22Rv1 (cell line): ENCODE data around the gene HCN2.

Experiments used
- CTCF ChIP-seq: fragments of 450-650 bp; IDR thresholded peaks from 2 replicates; pipeline ENCODE4 v1.5.1; 2017; ENCODE audit warnings: mild to moderate bottlenecking
- ZFX ChIP-seq: fragments of 450-650 bp; IDR thresholded peaks from 2 replicates; pipeline ENCODE4 v1.6.1; 2017; ENCODE audit warnings: antibody characterized with exemption, borderline replicate concordance

GRCh38 chr19:613732-614567 is 24.3 kb downstream of the HCN2 start:
- no peak for TF ChIP-seq CTCF
- no peak for TF ChIP-seq ZFX
